BLaER1 (cell line): Measurements from ENCODE around the gene ZDHHC11B.
"Not testable (repeated sequence)": the region's sequence is repeated elsewhere in the genome, so short reads cannot be mapped to it uniquely, and the experiment has no call there.

Source experiments
- H3K27ac ChIP-seq: shearing (Covaris generic); formaldehyde crosslinking; 2 replicates; pipeline ENCODE4 v1.8.1; 2022
- H3K27me3 ChIP-seq: shearing (Covaris generic); formaldehyde crosslinking; 2 replicates; pipeline ENCODE4 v1.8.1; 2022
- H3K36me3 ChIP-seq: shearing (Covaris generic); formaldehyde crosslinking; 2 replicates; pipeline ENCODE4 v1.8.1; 2022
- H3K4me1 ChIP-seq: shearing (Covaris generic); formaldehyde crosslinking; 2 replicates; pipeline ENCODE4 v1.8.1; 2022
- H3K4me2 ChIP-seq: shearing (Covaris generic); formaldehyde crosslinking; 2 replicates; pipeline ENCODE4 v1.8.1; 2022
- H3K4me3 ChIP-seq: shearing (Covaris generic); formaldehyde crosslinking; 2 replicates; pipeline ENCODE4 v1.8.1; 2022
- H3K9ac ChIP-seq: shearing (Covaris generic); formaldehyde crosslinking; 2 replicates; pipeline ENCODE4 v1.8.1; 2022
- H3K9me3 ChIP-seq: shearing (Covaris generic); formaldehyde crosslinking; 2 replicates; pipeline ENCODE4 v1.8.1; 2022
- H4K20me1 ChIP-seq: shearing (Covaris generic); formaldehyde crosslinking; 2 replicates; pipeline ENCODE4 v1.8.1; 2022
- Cebpa-rat ChIP-seq: shearing (Covaris generic); IDR thresholded peaks from 2 replicates; pipeline ENCODE4 v1.8.1; 2022

ZDHHC11B gene

DNA sequence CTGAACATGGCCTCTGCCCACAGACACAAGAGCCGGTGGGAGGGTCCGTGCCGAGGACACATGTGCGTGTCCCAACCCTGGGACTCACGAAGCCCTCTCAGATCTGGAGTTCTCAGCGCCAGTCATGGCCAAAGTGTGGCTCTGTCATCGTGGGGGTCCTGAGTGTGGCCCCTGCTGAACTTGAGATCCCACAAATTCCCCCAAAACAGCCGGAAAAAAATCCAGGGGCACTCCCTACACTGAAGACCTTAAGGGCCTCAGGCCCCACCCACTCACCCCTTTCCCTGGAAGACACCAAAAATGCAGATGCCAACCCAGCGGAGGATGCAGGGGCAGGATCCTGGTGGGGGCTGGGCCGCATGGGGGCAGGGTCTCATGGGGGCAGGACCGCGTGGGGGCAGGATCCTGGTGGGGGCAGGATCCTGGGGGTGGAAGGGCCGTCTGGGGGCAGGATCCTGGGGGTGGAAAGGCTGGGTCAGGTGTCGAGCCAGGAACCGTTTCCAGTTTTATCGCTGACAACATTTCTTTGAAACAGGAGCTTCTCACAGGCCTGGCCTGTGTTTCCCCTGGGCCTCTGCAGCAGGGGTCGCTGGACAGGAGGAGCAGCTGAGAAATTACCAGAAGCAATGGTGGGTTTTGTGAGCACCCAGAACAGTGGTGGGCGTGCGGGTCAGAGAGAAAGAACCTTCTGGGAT lies 13.3 kb downstream of the ZDHHC11B start:
- not testable (repeated sequence) for H3K4me3 ChIP-seq

GRCh38 chr5:770585-770984 lies 13.9 kb downstream of the ZDHHC11B start:
- H3K27ac ChIP-seq, H3K4me3 ChIP-seq, H3K27me3 ChIP-seq, H3K4me2 ChIP-seq, H4K20me1 ChIP-seq, H3K4me1 ChIP-seq, H3K36me3 ChIP-seq, H3K9ac ChIP-seq, H3K9me3 ChIP-seq: not testable (repeated sequence)

More for the DNA sequence above, 13.3 kb downstream of the ZDHHC11B start:
- H3K9ac ChIP-seq, H3K9me3 ChIP-seq, H3K27me3 ChIP-seq, H4K20me1 ChIP-seq, H3K27ac ChIP-seq, H3K4me2 ChIP-seq, H3K36me3 ChIP-seq, H3K4me1 ChIP-seq: not testable (repeated sequence)

DNA sequence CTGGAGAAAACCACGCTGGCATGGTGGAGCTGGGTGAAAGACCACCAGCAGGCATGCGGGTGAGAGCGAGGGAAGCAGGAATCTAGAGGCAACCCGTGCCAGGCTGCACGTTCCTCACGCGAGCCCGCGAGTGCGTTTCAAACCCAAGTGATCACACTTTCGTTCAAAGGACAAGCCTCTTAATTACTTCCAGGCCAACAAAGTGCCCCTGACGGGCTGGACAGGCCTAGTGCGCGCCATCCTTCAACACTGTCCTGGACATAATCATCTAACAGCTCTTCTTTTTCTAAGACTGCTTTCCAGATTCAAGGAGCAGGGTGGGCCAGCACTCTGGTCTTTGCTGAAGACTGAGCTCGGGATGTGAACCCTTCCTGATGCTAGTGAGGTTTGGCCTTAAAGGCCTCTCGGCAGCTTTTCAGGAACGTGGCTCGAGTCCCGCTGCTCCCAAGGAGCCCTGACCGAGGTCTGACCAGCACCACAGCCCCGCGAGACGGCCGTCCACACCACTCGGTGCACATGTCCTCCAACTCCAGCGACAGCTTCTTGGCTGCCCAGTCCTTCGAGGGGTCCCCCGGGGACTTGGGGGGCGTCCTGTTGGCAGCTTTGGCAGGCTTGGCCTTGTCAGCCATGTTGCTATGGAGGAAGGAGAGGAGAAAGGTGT lies 14.9 kb downstream of the ZDHHC11B start:
- H3K27me3 ChIP-seq, H3K27ac ChIP-seq, H3K9ac ChIP-seq, H3K4me3 ChIP-seq, H3K36me3 ChIP-seq, H3K4me1 ChIP-seq, H3K4me2 ChIP-seq, H4K20me1 ChIP-seq: not testable (repeated sequence)
- H3K9me3 ChIP-seq: peaks cover 13% of the 10 kb centered on the region

GRCh38 chr5:766666-767431 lies 17.7 kb downstream of the ZDHHC11B start:
- no peaks in the 10 kb centered on the region for H3K27me3 ChIP-seq
- TF ChIP-seq Cebpa-rat: no peak
- no peak overlapping the region for H3K9ac ChIP-seq
- no peak overlapping the region for H3K27ac ChIP-seq
- no peak overlapping the region for H3K4me2 ChIP-seq
- H3K36me3 ChIP-seq: no peaks in the 10 kb centered on the region; the same call in 1 of the 2 replicates
- no peaks in the 10 kb centered on the region for H3K4me1 ChIP-seq
- no peaks in the 10 kb centered on the region for H4K20me1 ChIP-seq
- peaks cover 15% of the 10 kb centered on the region for H3K9me3 ChIP-seq
- H3K4me3 ChIP-seq: no peak overlapping the region

- Histone ChIP-seq H3K4me3 (no peak overlapping the region), H3K4me1 (no peaks in the 10 kb centered on the region), H3K36me3 (no peaks in the 10 kb centered on the region; the same call in 1 of the 2 replicates), H3K27me3 (no peaks in the 10 kb centered on the region), H3K9me3 (peaks cover 15% of the 10 kb centered on the region), H4K20me1 (no peaks in the 10 kb centered on the region), H3K4me2 (no peak overlapping the region), H3K27ac (no peak overlapping the region), H3K9ac (no peak overlapping the region)
- TF ChIP-seq Cebpa-rat: no peak
These were observed 18.4 kb downstream of the ZDHHC11B start for GRCh38 chr5:765948-766631.

GRCh38 chr5:763998-764781 lies 20.3 kb downstream of the ZDHHC11B start:
- H3K9me3 ChIP-seq: peaks cover 15% of the 10 kb centered on the region
- H4K20me1 ChIP-seq: no peaks in the 10 kb centered on the region

GRCh38 chr5:763397-763796 lies 21.1 kb downstream of the ZDHHC11B start:
- TF ChIP-seq Cebpa-rat: no peak
- Histone ChIP-seq H3K27me3 (no peaks in the 10 kb centered on the region), H3K9me3 (peaks cover 15% of the 10 kb centered on the region), H3K9ac (no peak overlapping the region), H3K27ac (no peak overlapping the region), H4K20me1 (no peaks in the 10 kb centered on the region), H3K36me3 (no peaks in the 10 kb centered on the region; the same call in 1 of the 2 replicates), H3K4me2 (no peak overlapping the region), H3K4me1 (peaks cover 8% of the 10 kb centered on the region), H3K4me3 (no peak overlapping the region)

More at GRCh38 chr5:763998-764781, 20.3 kb downstream of the ZDHHC11B start:
- Histone ChIP-seq H3K4me2 (no peak overlapping the region), H3K9ac (no peak overlapping the region), H3K27ac (no peak overlapping the region), H3K4me3 (no peak overlapping the region), H3K36me3 (no peaks in the 10 kb centered on the region; the same call in 1 of the 2 replicates), H3K4me1 (no peaks in the 10 kb centered on the region), H3K27me3 (no peaks in the 10 kb centered on the region)
- no peak for TF ChIP-seq Cebpa-rat

DNA sequence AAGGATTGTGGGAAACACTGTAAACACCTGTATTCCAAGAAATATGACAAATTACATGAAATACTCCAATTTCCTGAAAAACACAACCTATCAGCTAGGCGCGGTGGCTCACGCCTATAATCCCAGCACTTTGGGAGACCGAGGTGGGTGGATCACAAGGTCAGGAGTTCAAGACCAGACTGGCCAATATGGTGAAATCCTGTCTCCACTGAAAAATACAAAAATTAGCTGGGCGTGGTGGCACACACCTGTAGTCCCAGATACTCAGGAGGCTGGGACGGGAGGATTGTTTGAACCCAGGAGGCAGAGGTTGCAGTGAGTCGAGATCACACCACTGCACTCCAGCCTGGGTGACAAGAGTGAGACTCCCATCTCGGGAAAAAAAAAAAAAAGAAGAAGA lies 21.5 kb downstream of the ZDHHC11B start:
- Histone ChIP-seq H3K4me1 (peaks cover 12% of the 10 kb centered on the region), H3K9me3 (peaks cover 15% of the 10 kb centered on the region)
- H3K4me3 ChIP-seq, H3K36me3 ChIP-seq, H4K20me1 ChIP-seq, H3K4me2 ChIP-seq, H3K27me3 ChIP-seq, H3K9ac ChIP-seq, H3K27ac ChIP-seq: not testable (repeated sequence)
